ENCODE measurements around the gene RPS6KL1.

DNA sequence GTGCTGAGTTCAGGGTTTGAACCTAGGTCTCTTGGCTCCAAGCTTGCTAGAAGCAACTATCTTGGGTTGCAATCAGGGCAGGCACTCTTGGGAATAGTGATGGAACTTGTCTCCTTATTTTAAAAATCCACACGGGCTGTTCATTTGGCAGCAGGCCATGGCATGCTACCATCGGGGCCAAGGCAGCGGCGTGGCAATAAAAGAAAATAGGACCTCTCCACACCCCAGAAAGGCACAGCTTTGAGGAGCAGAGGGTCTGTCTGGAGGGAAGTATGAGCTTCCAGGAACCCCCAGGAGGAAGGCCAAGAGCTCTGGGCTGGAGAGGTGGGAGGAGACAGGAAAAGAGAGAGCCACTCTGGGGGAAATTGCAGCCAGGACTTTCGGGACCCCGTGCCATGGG is 15.3 kb downstream of the RPS6KL1 start:
- TF ChIP-seq EZH2 (IDR thresholded peaks at IDR 0.05; ENCODE audit: low read depth), result no peak
- TF ChIP-seq, protein P1, sequence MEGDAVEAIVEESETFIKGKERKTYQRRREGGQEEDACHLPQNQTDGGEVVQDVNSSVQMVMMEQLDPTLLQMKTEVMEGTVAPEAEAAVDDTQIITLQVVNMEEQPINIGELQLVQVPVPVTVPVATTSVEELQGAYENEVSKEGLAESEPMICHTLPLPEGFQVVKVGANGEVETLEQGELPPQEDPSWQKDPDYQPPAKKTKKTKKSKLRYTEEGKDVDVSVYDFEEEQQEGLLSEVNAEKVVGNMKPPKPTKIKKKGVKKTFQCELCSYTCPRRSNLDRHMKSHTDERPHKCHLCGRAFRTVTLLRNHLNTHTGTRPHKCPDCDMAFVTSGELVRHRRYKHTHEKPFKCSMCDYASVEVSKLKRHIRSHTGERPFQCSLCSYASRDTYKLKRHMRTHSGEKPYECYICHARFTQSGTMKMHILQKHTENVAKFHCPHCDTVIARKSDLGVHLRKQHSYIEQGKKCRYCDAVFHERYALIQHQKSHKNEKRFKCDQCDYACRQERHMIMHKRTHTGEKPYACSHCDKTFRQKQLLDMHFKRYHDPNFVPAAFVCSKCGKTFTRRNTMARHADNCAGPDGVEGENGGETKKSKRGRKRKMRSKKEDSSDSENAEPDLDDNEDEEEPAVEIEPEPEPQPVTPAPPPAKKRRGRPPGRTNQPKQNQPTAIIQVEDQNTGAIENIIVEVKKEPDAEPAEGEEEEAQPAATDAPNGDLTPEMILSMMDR (conservative IDR thresholded peaks at IDR 0.05), result no peak

All from PC-9 (cell line).